Fibroblast of mammary gland (primary cell): Measurements from ENCODE around the gene SBNO1.
"Not testable (repeated sequence)": the region's sequence is repeated elsewhere in the genome, so short reads cannot be mapped to it uniquely, and the experiment has no call there.

ENCODE experiments used
- DNase-seq: peaks from one replicate; pipeline ENCODE4 v3.0.0-alpha.2; 2010; ENCODE audit warnings: low read depth
- H3K4me3 ChIP-seq: 2 replicates; pipeline ENCODE4 v1.5.1; 2011; ENCODE audit warnings: low read depth, mild to moderate bottlenecking, low read length, moderate library complexity; ENCODE audit not compliant: control insufficient read depth
- TF ChIP-seq, protein P1 (sequence below): conservative IDR thresholded peaks from 2 replicates; pipeline ENCODE4 v1.5.1; 2011; ENCODE audit warnings: low read depth, low read length, inconsistent platforms; ENCODE audit not compliant: control insufficient read depth, insufficient read depth

Gene SBNO1

DNA sequence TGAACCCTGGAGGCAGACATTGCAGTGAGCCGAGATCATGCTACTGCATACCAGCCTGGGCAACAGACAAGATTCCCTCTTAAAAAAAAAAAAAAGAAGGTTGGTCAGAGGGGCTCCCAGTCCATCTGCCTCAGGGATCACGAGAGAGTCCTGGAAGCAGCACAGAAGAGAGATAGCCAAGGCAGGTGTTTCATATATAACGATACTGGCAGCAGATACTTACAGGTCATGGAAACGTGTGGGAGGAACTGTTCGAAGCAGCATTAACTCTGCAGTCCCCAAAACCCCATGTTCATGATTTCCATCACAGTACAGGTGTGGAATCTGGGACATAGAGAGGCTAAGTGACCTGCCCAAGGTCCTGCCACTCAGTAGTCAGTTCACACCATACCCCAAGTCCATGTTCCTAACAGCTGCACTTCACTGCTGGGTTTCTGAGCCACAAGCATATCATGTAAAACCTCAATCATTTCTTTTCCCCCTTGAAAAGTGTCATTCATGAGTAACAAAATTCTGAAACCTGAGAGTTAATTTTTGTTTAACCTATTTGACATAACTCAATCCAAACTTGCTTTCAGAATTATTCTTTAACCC lies 109.7 kb downstream of the SBNO1 start:
- H3K4me3 ChIP-seq: no peak overlapping the region
- DNase-seq: no peak
- TF ChIP-seq, protein P1, sequence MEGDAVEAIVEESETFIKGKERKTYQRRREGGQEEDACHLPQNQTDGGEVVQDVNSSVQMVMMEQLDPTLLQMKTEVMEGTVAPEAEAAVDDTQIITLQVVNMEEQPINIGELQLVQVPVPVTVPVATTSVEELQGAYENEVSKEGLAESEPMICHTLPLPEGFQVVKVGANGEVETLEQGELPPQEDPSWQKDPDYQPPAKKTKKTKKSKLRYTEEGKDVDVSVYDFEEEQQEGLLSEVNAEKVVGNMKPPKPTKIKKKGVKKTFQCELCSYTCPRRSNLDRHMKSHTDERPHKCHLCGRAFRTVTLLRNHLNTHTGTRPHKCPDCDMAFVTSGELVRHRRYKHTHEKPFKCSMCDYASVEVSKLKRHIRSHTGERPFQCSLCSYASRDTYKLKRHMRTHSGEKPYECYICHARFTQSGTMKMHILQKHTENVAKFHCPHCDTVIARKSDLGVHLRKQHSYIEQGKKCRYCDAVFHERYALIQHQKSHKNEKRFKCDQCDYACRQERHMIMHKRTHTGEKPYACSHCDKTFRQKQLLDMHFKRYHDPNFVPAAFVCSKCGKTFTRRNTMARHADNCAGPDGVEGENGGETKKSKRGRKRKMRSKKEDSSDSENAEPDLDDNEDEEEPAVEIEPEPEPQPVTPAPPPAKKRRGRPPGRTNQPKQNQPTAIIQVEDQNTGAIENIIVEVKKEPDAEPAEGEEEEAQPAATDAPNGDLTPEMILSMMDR: no peak

DNA sequence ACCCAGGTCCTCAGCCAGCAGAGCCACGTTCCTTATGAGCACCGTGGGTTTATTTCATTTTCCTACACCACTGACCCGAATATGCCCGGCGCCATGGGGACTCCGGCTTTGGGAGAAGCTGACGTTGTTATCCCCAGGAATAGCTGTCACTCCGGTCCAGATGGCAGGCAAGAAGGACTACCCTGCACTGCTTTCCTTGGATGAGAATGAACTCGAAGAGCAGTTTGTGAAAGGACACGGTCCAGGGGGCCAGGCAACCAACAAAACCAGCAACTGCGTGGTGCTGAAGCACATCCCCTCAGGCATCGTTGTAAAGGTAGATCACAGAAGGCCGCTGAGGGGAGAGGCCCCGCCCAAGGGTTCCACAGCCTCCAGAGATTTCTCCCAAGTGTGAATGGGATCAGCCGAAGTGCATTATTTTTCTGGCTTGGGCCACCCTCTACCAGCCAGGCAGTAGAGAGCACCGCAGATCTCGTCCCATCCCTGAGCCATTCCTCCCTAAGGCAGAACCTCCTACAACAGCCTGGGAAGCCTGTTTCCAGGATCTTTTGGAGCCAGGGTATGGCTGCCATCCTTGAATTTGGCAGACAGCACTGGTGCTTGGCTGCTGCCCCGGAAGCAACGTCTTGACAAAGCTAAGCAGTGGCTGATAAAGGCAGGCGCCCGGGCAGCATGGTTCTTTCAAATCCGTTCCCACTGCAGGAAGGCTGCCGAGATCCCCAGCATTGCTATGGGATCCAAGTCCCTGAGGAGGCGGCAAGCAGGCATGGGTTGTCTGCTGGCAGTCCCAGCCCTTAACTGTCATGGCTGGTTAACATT lies 110.8 kb downstream of the SBNO1 start:
- no peak overlapping the region for H3K4me3 ChIP-seq
- DNase-seq: no peak
- TF ChIP-seq, protein P1: no peak

DNA sequence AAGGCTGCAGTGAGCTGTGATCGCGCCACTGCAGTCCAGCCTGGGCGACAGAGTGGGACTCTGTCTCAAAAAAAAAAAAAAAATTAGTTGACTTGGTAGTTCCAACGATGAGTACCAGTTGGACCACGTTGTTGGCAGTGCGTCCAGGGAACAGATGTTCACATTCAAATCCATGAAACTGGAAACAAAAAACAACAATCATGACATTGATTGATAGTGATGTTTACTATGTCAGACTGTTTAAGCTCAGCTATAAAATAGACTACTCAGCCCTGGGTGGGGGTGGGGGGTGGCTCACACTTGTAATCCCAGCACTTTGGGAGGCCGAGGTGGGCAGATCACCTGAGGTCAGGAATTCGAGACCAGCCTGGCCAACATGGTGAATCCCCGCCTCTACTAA lies 112.3 kb downstream of the SBNO1 start:
- not testable (repeated sequence) for DNase-seq, H3K4me3 ChIP-seq

DNA sequence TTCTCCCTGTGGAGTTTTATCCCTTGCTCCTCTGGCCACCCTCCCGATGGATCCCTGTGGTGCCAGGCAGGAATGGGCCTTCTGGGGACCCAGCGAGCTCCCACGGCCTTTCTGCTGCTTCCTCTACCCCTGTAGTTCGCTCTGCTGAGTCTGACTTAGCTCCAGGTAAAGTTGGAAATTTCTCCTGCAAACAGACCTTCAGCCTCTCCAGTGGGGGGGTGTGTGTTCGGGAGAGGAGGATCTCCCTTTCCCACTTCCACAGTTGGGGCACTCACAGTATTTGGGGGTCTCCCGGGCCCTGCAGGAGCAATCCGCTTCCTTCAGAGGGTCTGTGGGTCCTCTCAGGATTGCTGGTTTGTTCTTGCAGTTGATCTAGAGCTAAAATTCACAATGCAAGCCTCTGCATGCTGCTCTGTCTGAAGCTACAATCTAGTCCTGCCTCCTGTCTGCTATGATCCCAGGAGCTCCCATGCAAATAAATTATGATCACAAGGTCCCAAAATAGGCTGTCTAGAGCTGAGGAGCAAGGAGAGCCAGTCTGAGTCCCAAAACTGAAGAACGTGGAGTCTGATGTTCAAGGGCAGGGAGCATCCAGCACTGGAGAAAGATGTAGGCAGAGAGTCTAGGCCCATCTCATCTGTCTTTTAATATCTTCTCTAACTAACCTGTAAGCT lies 113.1 kb downstream of the SBNO1 start:
- TF ChIP-seq, protein P1: no peak
- H3K4me3 ChIP-seq: no peak overlapping the region
- DNase-seq: no peak

DNA sequence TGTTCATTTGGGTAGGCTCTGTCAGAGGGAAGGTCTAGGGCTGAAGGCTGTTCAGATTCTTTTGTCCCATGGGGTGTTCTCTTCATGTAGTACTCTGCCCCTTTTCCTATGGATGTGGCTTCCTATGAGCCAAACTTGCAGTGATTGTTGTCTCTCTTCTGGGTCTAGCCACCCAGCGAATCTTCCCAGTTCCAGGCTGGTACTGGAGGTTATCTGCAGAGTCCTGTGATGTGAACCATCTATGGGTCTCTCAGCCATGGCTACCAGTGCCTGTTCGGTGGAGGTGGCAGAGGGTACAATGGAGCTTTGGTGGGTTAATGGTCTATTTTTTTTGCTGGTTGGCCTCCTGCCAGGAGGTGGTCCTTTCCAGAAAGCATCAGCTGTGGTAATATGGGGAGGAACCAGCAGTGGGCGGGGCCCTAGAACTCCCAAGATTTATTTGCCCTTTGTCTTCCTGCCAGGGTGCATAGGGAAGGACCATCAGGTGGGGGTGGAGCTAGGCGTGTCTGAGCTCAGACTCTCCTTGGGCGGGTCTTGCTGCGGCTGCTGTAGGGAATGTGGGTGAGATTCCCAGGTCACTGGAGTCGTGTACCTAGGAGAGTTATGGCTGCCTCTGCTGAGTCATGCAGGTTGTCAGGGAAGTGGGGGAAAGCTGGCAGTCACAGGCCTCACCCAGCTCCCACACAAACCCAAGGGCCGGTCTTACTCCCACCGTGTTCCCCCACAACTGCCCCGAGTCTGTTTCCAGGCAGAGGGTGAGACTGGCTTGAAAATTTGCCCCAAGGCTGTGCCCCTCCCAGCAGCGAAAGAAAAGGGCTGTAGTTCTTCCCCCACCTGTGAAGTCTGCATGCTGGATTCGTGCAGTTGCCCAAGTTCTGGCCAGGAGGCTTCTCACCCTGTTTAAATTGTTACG lies 113.9 kb downstream of the SBNO1 start:
- TF ChIP-seq, protein P1: no peak
- DNase-seq: no peak
- no peak overlapping the region for H3K4me3 ChIP-seq

DNA sequence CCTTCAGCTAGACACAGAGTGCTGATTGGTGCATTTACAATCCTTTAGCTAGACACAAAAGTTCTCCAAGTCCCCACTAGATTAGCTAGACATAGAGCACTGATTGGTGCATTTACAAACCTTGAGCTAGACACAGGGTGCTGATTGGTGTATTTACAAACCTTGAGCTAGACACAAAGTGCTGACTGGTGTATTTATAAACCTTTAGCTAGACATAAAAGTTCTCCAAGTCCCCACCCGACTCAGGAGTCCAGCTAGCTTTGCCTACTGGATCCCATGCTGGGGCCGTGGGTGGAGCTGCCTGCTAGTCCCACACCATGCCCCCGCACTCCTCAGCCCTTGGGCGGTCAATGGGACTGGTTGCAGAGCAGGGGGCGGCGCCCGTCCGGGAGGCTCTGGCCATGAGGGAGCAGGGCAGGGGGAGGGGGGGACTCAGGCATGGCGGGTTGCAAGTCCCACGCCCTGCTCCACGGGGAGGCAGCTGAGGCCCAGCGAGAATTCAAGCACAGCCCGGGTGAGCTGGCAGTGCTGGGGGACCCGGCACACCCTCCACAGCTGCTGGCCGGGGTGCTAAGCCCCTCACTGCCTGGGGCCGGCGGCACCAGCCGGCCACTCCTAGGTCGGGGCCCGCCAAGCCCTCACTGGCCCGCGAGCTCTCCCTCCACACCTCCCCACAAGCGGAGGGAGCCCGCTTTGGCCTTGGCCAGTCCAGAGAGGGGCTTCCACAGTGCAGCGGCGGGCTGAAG lies 115.5 kb downstream of the SBNO1 start:
- H3K4me3 ChIP-seq, DNase-seq: not testable (repeated sequence)

DNA sequence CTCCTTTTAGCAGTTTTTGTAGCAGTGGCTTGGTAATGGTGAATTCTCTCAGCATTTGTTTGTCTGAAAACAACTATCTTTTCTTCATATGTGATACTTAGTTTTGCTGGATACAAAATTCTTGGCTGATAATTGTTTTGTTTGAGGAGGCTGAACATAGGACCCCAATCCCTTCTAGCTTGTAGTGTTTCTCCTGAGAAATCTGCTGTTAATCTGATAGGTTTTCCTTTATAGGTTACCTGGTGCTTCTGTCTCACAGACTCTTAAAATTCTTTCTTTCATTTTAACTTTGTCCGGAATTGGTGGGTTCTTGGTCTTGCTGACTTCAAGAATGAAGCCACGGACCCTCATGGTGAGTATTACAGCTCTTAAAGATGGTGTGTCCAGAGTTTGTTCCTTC lies 116.5 kb downstream of the SBNO1 start:
- H3K4me3 ChIP-seq, DNase-seq: not testable (repeated sequence)
